ENCODE measurements around the gene SPRED3. TPM values are rescaled to one million over a fixed set of nuclear protein-coding genes. Genes with fewer than 3 reads are reported as not detected.

The SPRED3 gene
- total RNA-seq, 1 donor from 2014 or later = 0.30 TPM

DNA sequence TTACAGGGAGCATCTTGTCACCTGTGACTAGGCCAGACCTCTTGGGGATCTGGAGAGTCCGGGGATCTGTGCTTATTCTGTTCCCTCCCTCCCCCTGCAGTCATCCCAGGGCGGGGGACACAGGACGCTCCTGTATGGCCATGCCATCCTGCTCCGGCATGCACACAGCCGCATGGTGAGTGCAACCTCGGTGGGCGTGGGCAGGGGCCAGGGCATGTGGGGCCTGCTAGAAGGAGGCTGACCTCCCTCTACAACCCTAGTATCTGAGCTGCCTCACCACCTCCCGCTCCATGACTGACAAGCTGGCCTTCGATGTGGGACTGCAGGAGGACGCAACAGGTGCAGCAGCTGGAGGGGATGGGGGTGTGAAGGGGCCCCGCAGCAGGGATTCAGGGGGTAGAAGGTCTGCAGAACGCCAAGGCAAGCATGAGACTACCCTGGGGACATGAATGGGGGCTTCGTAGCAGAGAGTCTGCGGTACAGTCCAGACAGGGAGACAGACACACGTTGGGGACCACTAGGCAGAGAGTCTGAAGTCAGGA lies 55.0 kb downstream of the SPRED3 start:
- ATAC-seq (no peak), DNase-seq (ENCODE audit: low spot score) (no peak)

- DNase-seq (ENCODE audit: low spot score) = no peak
- no peak for ATAC-seq
These were observed 55.5 kb downstream of the SPRED3 start for GRCh38 chr19:38444026-38444425.

DNA sequence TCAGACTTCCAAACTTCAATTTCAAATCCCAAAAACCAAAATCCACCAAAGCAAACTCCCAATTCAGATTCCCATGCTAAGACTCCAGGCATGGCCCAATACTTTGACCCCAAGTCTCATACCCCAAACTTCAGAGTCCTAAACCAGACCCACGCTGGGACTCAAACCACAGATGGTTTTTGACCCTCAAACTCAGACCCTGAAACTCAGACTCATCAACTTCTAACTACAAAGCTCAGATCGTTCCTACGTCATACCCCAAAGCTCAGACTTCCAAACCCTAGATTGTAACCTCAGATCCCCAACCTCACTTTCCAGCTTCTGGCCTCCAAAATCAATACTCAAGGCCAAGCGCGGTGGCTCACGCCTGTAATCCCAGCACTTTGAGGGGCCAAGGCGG lies 56.9 kb downstream of the SPRED3 start:
- no peak for ATAC-seq
- DNase-seq (ENCODE audit: low spot score) = no peak

- no peak for ATAC-seq
- no peak for DNase-seq (ENCODE audit: low spot score)
These were observed 59.7 kb downstream of the SPRED3 start for GRCh38 chr19:38448225-38448624.

Other genes with a start within 250 kb of the SPRED3 start
- not detected for gene DPF1, start 164.5 kb upstream of the SPRED3 start, total RNA-seq
- 3.9 TPM for gene PPP1R14A, start 132.3 kb upstream of the SPRED3 start, total RNA-seq
- gene SPINT2, start 124.1 kb upstream of the SPRED3 start, total RNA-seq = 7.3 TPM
- 0.40 TPM for gene C19orf33, start 84.4 kb upstream of the SPRED3 start, total RNA-seq
- gene YIF1B, start 72.8 kb upstream of the SPRED3 start, total RNA-seq = 41.7 TPM
- gene KCNK6, start 68.9 kb upstream of the SPRED3 start, total RNA-seq = 1.4 TPM
- 4.0 TPM for gene CATSPERG, start 52.9 kb upstream of the SPRED3 start, total RNA-seq
- gene PSMD8, start 14.1 kb upstream of the SPRED3 start, total RNA-seq = 62.5 TPM
- not detected for gene GGN, start 663 bp upstream of the SPRED3 start, total RNA-seq
- gene FAM98C, start 14.4 kb downstream of the SPRED3 start, total RNA-seq = 8.7 TPM
- gene RASGRP4, start 37.5 kb downstream of the SPRED3 start, total RNA-seq = 1.0 TPM
- gene RYR1, start 45.0 kb downstream of the SPRED3 start, total RNA-seq = 0.68 TPM
- 3.5 TPM for gene MAP4K1, start 229.3 kb downstream of the SPRED3 start, total RNA-seq
- gene EIF3K, start 230.5 kb downstream of the SPRED3 start, total RNA-seq = 106 TPM

All from left lobe of liver (tissue), 2 donors.